ENCODE results near the gene TRIM24. TPM values are rescaled to one million over a fixed set of nuclear protein-coding genes. Genes with fewer than 3 reads are reported as not detected.

The TRIM24 gene
- total RNA-seq, 6 experiments from 2014 or later = 7.9 to 11.2 (median 9.9) TPM

DNA sequence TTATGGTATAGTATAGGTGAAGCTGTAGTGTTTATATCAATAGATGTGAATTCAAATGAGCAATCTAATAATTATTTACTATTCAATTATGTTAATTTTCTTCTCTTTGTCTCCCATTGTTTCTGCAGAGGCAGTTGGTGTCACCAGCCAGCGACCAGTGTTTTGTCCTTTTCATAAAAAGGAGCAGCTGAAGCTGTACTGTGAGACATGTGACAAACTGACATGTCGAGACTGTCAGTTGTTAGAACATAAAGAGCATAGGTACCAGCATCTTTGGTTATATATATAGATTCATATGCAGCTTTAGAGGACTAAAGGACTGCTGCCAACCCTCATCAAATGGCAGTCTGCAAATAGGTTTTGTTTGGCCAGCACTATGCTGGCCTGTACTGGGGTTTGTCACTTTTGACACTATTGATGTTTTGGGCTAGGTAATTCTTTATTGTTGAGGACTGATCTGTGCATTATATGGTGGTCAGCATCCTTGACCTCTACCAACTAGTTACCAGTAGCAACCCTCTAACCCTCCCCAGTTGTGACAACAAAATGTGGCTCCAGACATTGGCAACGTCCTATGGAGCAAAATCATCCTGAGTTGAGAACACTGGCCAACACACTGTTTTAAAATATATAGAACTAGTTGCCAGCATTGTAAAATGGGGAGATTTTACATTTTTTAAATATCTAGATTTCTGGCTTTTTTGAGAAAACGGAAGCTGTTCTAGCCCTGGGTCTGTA lies 59.2 kb downstream of the TRIM24 start:
- DNase-seq = no peak
- TF ChIP-seq, protein P1, sequence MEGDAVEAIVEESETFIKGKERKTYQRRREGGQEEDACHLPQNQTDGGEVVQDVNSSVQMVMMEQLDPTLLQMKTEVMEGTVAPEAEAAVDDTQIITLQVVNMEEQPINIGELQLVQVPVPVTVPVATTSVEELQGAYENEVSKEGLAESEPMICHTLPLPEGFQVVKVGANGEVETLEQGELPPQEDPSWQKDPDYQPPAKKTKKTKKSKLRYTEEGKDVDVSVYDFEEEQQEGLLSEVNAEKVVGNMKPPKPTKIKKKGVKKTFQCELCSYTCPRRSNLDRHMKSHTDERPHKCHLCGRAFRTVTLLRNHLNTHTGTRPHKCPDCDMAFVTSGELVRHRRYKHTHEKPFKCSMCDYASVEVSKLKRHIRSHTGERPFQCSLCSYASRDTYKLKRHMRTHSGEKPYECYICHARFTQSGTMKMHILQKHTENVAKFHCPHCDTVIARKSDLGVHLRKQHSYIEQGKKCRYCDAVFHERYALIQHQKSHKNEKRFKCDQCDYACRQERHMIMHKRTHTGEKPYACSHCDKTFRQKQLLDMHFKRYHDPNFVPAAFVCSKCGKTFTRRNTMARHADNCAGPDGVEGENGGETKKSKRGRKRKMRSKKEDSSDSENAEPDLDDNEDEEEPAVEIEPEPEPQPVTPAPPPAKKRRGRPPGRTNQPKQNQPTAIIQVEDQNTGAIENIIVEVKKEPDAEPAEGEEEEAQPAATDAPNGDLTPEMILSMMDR (IDR thresholded peaks at IDR 0.05) = no peak
- H3K27ac Mint-ChIP-seq = no peak overlapping the region
- H3K9me3 Mint-ChIP-seq = no peaks in the 10 kb centered on the region
- H3K4me3 Mint-ChIP-seq = no peak overlapping the region
- H3K27me3 Mint-ChIP-seq (ENCODE audit: insufficient read depth) = no peaks in the 10 kb centered on the region
- no peaks in the 10 kb centered on the region for H3K4me1 Mint-ChIP-seq (ENCODE audit: low read depth)
- no peaks in the 10 kb centered on the region for H3K36me3 Mint-ChIP-seq (ENCODE audit: low read depth)

DNA sequence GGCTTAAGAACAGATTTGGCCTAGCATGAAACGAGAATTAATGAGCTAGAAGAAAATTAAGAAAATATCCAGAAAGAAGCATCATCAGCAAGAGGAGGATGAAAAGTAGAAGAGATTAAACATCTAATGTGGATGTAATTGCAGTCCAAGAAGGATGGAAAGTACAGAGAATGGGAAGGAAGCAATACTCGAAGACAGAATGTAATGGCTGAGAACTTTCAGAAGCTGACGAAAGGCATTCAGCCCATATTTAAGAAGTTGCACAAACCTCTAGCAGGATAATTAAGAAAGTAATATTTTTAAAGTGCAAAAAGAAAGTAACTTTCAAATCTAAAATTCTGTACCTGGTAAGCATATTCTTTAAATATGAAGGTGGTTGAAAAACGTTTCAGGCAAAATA lies 60.7 kb downstream of the TRIM24 start:
- Mint-ChIP-seq H3K4me1 (ENCODE audit: low read depth) (no peaks in the 10 kb centered on the region), H3K4me3 (no peak overlapping the region), H3K9me3 (no peaks in the 10 kb centered on the region; the same call in 1 of the 2 replicates), H3K36me3 (ENCODE audit: low read depth) (peaks cover 3% of the 10 kb centered on the region), H3K27me3 (ENCODE audit: insufficient read depth) (no peaks in the 10 kb centered on the region), H3K27ac (no peak overlapping the region; the same call in 1 of the 2 replicates)
- no peak for DNase-seq
- TF ChIP-seq, protein P1 (IDR thresholded peaks at IDR 0.05) = no peak

DNA sequence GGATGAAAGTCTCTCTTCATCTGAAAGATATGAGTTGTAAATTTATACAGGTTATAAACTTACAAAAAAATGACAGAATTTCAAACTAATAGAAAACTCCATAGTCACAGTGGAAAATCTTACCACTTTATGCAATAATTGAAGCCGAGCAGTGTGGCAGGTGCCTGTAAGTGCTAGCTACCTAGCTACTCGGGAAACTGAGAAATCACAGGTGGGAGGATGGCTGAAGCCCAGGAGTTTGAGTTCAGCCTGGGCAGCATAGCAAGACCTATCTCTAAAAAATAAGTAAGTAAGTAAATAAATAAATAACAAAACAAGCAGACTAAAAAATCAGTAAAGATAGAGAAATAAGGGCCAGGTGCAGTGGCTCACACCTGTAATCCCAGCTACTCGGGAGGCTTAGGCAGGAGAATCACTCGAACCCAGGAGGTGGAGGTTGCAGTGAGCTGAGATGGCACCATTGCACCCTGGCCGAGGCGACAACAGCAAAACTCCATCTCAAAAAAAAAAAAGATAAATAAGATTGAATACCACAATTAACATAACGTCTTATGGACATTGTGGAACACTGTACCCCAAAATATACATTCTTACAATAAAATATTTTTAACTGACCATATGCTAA lies 61.9 kb downstream of the TRIM24 start:
- no peaks in the 10 kb centered on the region for H3K27me3 Mint-ChIP-seq (ENCODE audit: insufficient read depth)

DNA sequence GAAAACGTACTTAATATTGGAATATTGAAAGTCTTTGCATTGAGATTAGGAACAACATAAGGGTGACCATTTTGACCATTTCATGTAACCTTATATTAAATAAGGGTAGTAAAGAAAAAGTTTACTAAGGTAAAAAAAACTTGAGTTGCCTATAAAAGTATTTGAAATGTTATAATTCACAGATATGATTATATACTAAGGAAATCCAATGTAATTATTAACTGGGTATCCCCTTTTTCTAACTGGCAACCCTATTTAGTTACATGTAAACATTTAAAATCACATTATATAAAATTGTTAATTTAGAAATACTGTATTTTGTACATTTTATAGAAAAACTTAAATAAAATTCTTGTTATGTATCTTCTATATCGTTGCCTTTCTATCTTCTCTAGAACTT lies 64.2 kb downstream of the TRIM24 start:
- Mint-ChIP-seq H3K4me3 (no peak overlapping the region), H3K4me1 (ENCODE audit: low read depth) (no peaks in the 10 kb centered on the region), H3K27me3 (ENCODE audit: insufficient read depth) (no peaks in the 10 kb centered on the region), H3K9me3 (peaks cover 15% of the 10 kb centered on the region), H3K36me3 (ENCODE audit: low read depth) (peaks cover 35% of the 10 kb centered on the region), H3K27ac (no peak overlapping the region)
- TF ChIP-seq, protein P1 (IDR thresholded peaks at IDR 0.05) = no peak
- no peak for DNase-seq

More for the DNA sequence above, 61.9 kb downstream of the TRIM24 start:
- no peaks in the 10 kb centered on the region for H3K4me1 Mint-ChIP-seq (ENCODE audit: low read depth)
- peaks cover 3% of the 10 kb centered on the region for H3K9me3 Mint-ChIP-seq
- no peak for DNase-seq
- H3K36me3 Mint-ChIP-seq (ENCODE audit: low read depth) = peaks cover 15% of the 10 kb centered on the region
- H3K4me3 Mint-ChIP-seq = no peak overlapping the region
- no peak overlapping the region for H3K27ac Mint-ChIP-seq
- TF ChIP-seq, protein P1 (IDR thresholded peaks at IDR 0.05) = no peak

DNA sequence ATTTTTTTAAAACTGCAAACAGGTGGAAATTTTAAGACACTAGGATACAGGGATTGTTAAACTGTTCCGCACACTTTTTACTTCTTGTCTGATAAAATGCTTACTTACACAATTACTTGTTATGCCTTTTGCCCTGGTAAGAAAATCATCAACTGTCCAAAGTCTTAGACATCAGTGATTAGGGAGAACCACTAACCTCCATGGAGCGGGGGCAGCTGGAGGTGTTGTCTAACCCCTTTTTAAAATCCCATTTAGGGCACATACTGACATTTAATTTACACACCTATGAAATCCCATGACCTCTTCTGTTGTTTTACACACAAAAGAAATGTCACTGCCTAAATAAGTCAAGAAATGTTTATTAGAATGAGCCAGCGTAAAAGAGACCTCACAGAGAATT lies 65.7 kb downstream of the TRIM24 start:
- DNase-seq = no peak
- no peaks in the 10 kb centered on the region for H3K27me3 Mint-ChIP-seq (ENCODE audit: insufficient read depth)
- no peak overlapping the region for H3K27ac Mint-ChIP-seq
- H3K36me3 Mint-ChIP-seq (ENCODE audit: low read depth) = peaks cover 39% of the 10 kb centered on the region
- no peak overlapping the region for H3K4me3 Mint-ChIP-seq
- H3K4me1 Mint-ChIP-seq (ENCODE audit: low read depth) = no peaks in the 10 kb centered on the region
- TF ChIP-seq, protein P1 (IDR thresholded peaks at IDR 0.05) = no peak
- H3K9me3 Mint-ChIP-seq = peaks cover 15% of the 10 kb centered on the region

All from HFFc6 (cell line).